T-helper 17 cell (primary cell): ENCODE results near the gene CDC73. TPM values are rescaled to one million over a fixed set of nuclear protein-coding genes. Genes with fewer than 3 reads are reported as not detected.

Source experiments
- ATAC-seq: fragments of 150-1000 bp; cut with Tn5 transposase; 2 replicates; pipeline ENCODE4 v1.10.0; 2021; ENCODE audit warnings: mild to moderate bottlenecking, moderate library complexity
- DNase-seq, 3 donors: peaks; one replicate each; pipeline versions ENCODE4 v3.0.0 to v3.0.0-alpha.2; 2020 to 2021
- H3K9me3 ChIP-seq: one replicate; pipeline ENCODE4 v1.7.0; 2013; ENCODE audit warnings: low read length, mild to moderate bottlenecking; ENCODE audit not compliant: control insufficient read depth, poor library complexity, severe bottlenecking
- H3K27ac Mint-ChIP-seq: one replicate; pipeline ENCODE4 v1.8.0; 2022; ENCODE audit warnings: mild to moderate bottlenecking, moderate library complexity, mixed read lengths
- H3K27me3 Mint-ChIP-seq: one replicate; pipeline ENCODE4 v1.8.0; 2022; ENCODE audit warnings: mixed read lengths
- H3K36me3 Mint-ChIP-seq: one replicate; pipeline ENCODE4 v1.8.0; 2022; ENCODE audit warnings: low read depth, mixed read lengths
- H3K4me1 Mint-ChIP-seq: one replicate; pipeline ENCODE4 v1.8.0; 2022; ENCODE audit warnings: mild to moderate bottlenecking, mixed read lengths
- H3K4me3 Mint-ChIP-seq: one replicate; pipeline ENCODE4 v1.8.0; 2022; ENCODE audit warnings: mild to moderate bottlenecking, moderate library complexity, mixed read lengths
- total RNA-seq, 4 donors: library from RNA in 2 of 4; stranded (reverse) in 2 of 4; gene quantifications; one replicate each; pipeline ENCODE4 v1.2.3 and lab custom pipeline; 2022 to 2026

The CDC73 gene
- total RNA-seq (10 to 100 TPM; 73.2 to 84.9 TPM), total RNA-seq (lab: John Stamatoyannopoulos, UW) (81.4 to 92.0 reads per million in 2 donors)

DNA sequence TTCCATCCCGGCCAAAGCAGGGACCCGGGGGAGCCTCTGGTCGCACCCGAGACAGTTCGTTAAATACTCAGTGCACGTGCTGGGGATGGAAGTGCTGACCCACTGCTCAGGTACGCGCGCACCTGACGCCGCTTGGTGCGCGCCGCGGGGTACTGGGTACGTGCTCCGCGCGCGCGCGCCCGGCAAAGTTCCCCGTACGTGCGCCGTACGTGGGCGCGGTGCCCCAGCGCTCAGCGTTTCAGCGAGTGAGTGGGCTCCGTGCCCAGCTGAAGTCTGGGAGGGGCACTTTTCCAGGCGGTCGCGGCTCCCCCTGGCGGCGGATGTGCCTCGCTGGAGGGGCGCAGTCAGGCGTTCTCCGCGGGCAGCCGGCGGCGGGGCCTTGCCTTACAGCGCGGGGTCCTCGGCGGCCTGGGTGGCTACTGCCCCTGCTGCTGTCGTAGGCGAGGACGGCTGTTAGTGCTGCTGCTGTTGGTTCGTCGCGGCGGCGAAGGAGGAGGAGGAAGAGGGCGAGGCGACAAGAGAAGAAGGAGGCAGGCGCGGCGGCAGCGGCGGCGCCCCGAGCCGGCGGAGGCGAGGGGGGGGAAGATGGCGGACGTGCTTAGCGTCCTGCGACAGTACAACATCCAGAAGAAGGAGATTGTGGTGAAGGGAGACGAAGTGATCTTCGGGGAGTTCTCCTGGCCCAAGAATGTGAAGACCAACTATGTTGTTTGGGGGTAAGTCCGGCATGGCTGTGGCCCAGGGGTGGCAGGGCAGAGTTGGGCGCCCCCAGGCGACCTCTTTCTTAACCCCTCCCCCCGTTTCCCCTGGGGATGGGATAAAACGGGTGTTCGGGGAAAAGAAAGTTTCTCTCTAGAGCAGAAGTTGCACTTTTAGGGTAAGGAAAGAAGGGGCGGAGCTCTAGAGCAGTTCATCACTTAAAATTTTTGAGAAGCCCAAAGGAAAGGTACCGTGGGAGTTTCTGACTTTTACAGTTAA is at the start of gene CDC73:
TSS of gene CDC73 (plus strand) at position 416 of the 978 bp plus-strand sequence. CDS start at position 586, 170 bp downstream.
- Mint-ChIP-seq H3K36me3 (peaks cover 3% of the 10 kb centered on the region), H3K4me1 (peaks cover 41% of the 10 kb centered on the region), H3K27ac (peak within 1 kb of the TSS; percentile 96), H3K27me3 (peaks cover 3% of the 10 kb centered on the region), H3K4me3 (peak within 1 kb of the TSS; percentile 97)
- DNase-seq: peak; percentile 98 to 100 (median 99)
- ATAC-seq: peak; percentile 92
- no peaks in the 10 kb centered on the region for H3K9me3 ChIP-seq

GRCh38 chr1:193077991-193078390 is 43.8 kb upstream of the CDC73 start:
- DNase-seq (no peak), ATAC-seq (no peak)
- no peak overlapping the region for H3K4me3 Mint-ChIP-seq
- H3K27ac Mint-ChIP-seq: peak overlapping the region; percentile 19
- H3K4me1 Mint-ChIP-seq: peaks cover 4% of the 10 kb centered on the region
- H3K36me3 Mint-ChIP-seq: peaks cover 2% of the 10 kb centered on the region
- H3K27me3 Mint-ChIP-seq: no peaks in the 10 kb centered on the region
- no peaks in the 10 kb centered on the region for H3K9me3 ChIP-seq

GRCh38 chr1:193079187-193079586 is 42.6 kb upstream of the CDC73 start:
- no peak for ATAC-seq
- H3K36me3 Mint-ChIP-seq: no peaks in the 10 kb centered on the region
- DNase-seq: no peak
- H3K27ac Mint-ChIP-seq: no peak overlapping the region
- no peak overlapping the region for H3K4me3 Mint-ChIP-seq
- H3K9me3 ChIP-seq: no peaks in the 10 kb centered on the region
- no peaks in the 10 kb centered on the region for H3K27me3 Mint-ChIP-seq
- peaks cover 4% of the 10 kb centered on the region for H3K4me1 Mint-ChIP-seq

GRCh38 chr1:193083365-193084088 is 38.3 kb upstream of the CDC73 start:
- H3K9me3 ChIP-seq: no peaks in the 10 kb centered on the region
- Mint-ChIP-seq H3K36me3 (peaks cover 3% of the 10 kb centered on the region), H3K4me3 (no peak overlapping the region), H3K27me3 (no peaks in the 10 kb centered on the region), H3K4me1 (no peaks in the 10 kb centered on the region), H3K27ac (no peak overlapping the region)
- no peak for ATAC-seq
- DNase-seq: no peak

GRCh38 chr1:193085263-193085662 is 36.6 kb upstream of the CDC73 start:
- DNase-seq (no peak), ATAC-seq (no peak)
- Mint-ChIP-seq H3K27me3 (no peaks in the 10 kb centered on the region), H3K27ac (no peak overlapping the region), H3K36me3 (peaks cover 3% of the 10 kb centered on the region), H3K4me1 (no peaks in the 10 kb centered on the region), H3K4me3 (no peak overlapping the region)
- no peaks in the 10 kb centered on the region for H3K9me3 ChIP-seq

- DNase-seq: no peak
- H3K27ac Mint-ChIP-seq: no peak overlapping the region
- H3K27me3 Mint-ChIP-seq: no peaks in the 10 kb centered on the region
- H3K4me3 Mint-ChIP-seq: no peak overlapping the region
- no peaks in the 10 kb centered on the region for H3K4me1 Mint-ChIP-seq
- H3K9me3 ChIP-seq: no peaks in the 10 kb centered on the region
- ATAC-seq: no peak
- H3K36me3 Mint-ChIP-seq: peaks cover 3% of the 10 kb centered on the region
These were observed 35.5 kb upstream of the CDC73 start for GRCh38 chr1:193086342-193086741.

DNA sequence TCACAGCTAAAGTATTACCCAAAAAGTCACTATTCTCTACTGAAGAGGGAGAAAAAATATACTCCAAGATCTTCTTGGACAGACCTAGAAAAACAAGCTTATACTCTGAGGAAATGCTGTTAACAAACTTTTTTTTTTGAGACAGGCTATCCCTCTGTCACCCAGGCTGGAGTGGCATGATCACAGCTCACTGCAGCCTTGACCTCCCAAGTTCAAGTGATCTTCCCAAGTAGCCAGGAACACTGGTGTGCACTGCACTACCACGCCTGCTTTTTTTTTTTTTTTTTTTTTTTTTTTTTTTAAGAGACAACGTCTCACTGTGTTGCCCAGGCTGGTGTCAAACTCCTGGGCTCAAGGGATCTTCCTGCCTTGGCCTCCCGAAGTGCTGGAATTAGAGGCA is 33.9 kb upstream of the CDC73 start:
- H3K27ac Mint-ChIP-seq: peak overlapping the region; percentile 68
- no peaks in the 10 kb centered on the region for H3K9me3 ChIP-seq
- peaks cover 3% of the 10 kb centered on the region for H3K36me3 Mint-ChIP-seq
- H3K27me3 Mint-ChIP-seq: no peaks in the 10 kb centered on the region
- ATAC-seq: no peak
- no peak for DNase-seq
- no peaks in the 10 kb centered on the region for H3K4me1 Mint-ChIP-seq
- no peak overlapping the region for H3K4me3 Mint-ChIP-seq

- Mint-ChIP-seq H3K27me3 (no peaks in the 10 kb centered on the region), H3K4me3 (no peak overlapping the region), H3K36me3 (no peaks in the 10 kb centered on the region), H3K27ac (no peak overlapping the region), H3K4me1 (peaks cover 2% of the 10 kb centered on the region)
- H3K9me3 ChIP-seq: no peaks in the 10 kb centered on the region
- DNase-seq (no peak), ATAC-seq (no peak)
These were observed 31.0 kb upstream of the CDC73 start for GRCh38 chr1:193090865-193091264.

- Mint-ChIP-seq H3K27ac (no peak overlapping the region), H3K36me3 (no peaks in the 10 kb centered on the region), H3K4me1 (peaks cover 2% of the 10 kb centered on the region), H3K27me3 (no peaks in the 10 kb centered on the region), H3K4me3 (no peak overlapping the region)
- DNase-seq (no peak), ATAC-seq (no peak)
- no peaks in the 10 kb centered on the region for H3K9me3 ChIP-seq
These were observed 27.7 kb upstream of the CDC73 start for GRCh38 chr1:193094112-193094511.

GRCh38 chr1:193102662-193103061 is 19.2 kb upstream of the CDC73 start:
- DNase-seq: no peak
- H3K4me1 Mint-ChIP-seq: peaks cover 15% of the 10 kb centered on the region
- peak overlapping the region; percentile 63 for H3K4me3 Mint-ChIP-seq
- H3K27ac Mint-ChIP-seq: no peak overlapping the region
- H3K27me3 Mint-ChIP-seq: no peaks in the 10 kb centered on the region
- no peaks in the 10 kb centered on the region for H3K9me3 ChIP-seq
- ATAC-seq: no peak
- H3K36me3 Mint-ChIP-seq: no peaks in the 10 kb centered on the region

DNA sequence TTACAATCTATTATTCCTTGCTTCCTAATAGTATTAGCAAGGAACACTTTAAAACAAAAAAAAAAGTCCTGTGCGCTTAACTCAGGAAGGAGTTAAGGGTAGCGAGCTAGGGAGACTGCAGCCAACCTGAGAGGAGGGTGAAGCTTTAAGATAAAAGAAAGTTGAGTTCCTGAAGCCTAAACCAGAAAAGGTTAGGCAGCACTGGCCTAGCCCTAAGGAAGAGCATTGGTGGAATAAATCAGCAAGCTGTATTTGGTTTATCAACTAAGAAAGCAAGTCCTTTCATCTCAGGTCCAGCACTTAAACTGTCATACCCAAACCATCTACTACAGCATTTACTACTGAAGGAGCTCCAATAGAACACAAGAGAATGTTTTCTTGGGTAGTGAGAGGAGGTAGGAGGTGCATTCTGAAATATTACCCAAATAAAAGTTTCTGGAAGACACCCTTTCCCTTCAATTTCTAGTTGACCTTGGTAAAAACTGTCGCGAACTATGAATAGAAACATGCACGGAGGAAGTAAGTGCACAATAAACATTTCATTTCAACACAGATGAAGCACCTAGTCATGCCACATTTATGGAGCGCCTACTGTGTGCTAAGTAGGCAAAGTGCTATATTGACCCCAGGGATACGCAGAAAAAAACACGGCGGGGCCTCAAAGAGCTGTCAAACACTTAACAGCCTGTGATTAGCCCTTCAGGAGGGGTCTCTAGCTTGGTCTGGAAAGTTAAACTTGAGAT is 17.9 kb upstream of the CDC73 start:
- DNase-seq: no peak
- peaks cover 15% of the 10 kb centered on the region for H3K4me1 Mint-ChIP-seq
- no peaks in the 10 kb centered on the region for H3K27me3 Mint-ChIP-seq
- H3K9me3 ChIP-seq: no peaks in the 10 kb centered on the region
- ATAC-seq: no peak
- peak overlapping the region; percentile 39 for H3K27ac Mint-ChIP-seq
- H3K36me3 Mint-ChIP-seq: peaks cover 2% of the 10 kb centered on the region
- peak overlapping the region; percentile 92 for H3K4me3 Mint-ChIP-seq

- DNase-seq (peak in 2 of 3 donors; percentile 10 to 20), ATAC-seq (peak; percentile 42)
- Mint-ChIP-seq H3K36me3 (peaks cover 2% of the 10 kb centered on the region), H3K27ac (peak overlapping the region; percentile 39), H3K4me1 (peaks cover 15% of the 10 kb centered on the region), H3K4me3 (peak overlapping the region; percentile 92), H3K27me3 (no peaks in the 10 kb centered on the region)
- H3K9me3 ChIP-seq: no peaks in the 10 kb centered on the region
These were observed 17.3 kb upstream of the CDC73 start for GRCh38 chr1:193104502-193104906.
